Gastroesophageal sphincter (tissue), 3 donors: ENCODE measurements around the gene MAP6.

Experiments
- POLR2A ChIP-seq, 2 donors: fragments of 450-650 bp; IDR thresholded peaks; one replicate each; pipeline ENCODE4 v1.6.1; 2017; ENCODE audit warnings: antibody characterized with exemption in 2 of 2, mild to moderate bottlenecking in 2 of 2, moderate library complexity in 1 of 2
- TF ChIP-seq, protein P1 (sequence below), 4 experiments: fragments of 200-600 bp in 2 of 4; fragments of 450-650 bp in 2 of 4; sonication (generic) in 1 of 4; IDR thresholded peaks; one replicate each; pipeline ENCODE4 v1.5.1; 2017 to 2019; ENCODE audit warnings: antibody characterized with exemption in 4 of 4, mild to moderate bottlenecking in 2 of 4, moderate library complexity in 2 of 4

DNA sequence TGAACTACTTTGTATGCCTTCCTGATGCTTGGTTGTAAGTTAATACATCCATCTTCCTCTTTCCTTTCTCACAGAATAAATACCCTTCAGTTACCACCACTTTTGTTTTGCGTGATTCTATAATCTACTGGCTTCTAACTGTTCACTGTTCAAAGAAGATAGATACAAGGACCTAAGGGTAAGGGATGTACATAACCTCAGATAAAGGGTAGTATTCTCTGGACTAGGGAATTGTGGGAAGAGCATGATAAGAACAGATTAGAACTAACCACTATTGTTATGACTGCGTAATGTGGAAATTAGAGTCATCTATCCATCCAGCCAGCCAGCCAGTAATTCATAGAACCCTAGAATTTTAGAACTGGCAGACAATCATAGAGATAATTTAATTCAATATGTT is 36.4 kb downstream of the MAP6 start:
- TF ChIP-seq, protein P1, sequence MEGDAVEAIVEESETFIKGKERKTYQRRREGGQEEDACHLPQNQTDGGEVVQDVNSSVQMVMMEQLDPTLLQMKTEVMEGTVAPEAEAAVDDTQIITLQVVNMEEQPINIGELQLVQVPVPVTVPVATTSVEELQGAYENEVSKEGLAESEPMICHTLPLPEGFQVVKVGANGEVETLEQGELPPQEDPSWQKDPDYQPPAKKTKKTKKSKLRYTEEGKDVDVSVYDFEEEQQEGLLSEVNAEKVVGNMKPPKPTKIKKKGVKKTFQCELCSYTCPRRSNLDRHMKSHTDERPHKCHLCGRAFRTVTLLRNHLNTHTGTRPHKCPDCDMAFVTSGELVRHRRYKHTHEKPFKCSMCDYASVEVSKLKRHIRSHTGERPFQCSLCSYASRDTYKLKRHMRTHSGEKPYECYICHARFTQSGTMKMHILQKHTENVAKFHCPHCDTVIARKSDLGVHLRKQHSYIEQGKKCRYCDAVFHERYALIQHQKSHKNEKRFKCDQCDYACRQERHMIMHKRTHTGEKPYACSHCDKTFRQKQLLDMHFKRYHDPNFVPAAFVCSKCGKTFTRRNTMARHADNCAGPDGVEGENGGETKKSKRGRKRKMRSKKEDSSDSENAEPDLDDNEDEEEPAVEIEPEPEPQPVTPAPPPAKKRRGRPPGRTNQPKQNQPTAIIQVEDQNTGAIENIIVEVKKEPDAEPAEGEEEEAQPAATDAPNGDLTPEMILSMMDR (IDR thresholded peaks at IDR 0.05): no peak
- TF ChIP-seq POLR2A (IDR thresholded peaks at IDR 0.05): no peak
